ENCODE measurements around the gene FAM117A.
"Not testable (repeated sequence)": the region's sequence is repeated elsewhere in the genome, so short reads cannot be mapped to it uniquely, and the experiment has no call there.

The FAM117A gene

GRCh38 chr17:49739641-49740271, 24.2 kb downstream of the FAM117A start:
- DNase-seq (ENCODE audit: low spot score), result peak; percentile 83

- DNase-seq (ENCODE audit: low spot score), result no peak
Measured at GRCh38 chr17:49738456-49739163, 25.3 kb downstream of the FAM117A start.

- no peak for DNase-seq (ENCODE audit: low spot score)
Measured at GRCh38 chr17:49734515-49735490, 29.1 kb downstream of the FAM117A start.

GRCh38 chr17:49731435-49731831, 32.5 kb downstream of the FAM117A start:
- DNase-seq (ENCODE audit: low spot score), result no peak

- DNase-seq (ENCODE audit: low spot score), result no peak
Measured at GRCh38 chr17:49730785-49731434, 33.0 kb downstream of the FAM117A start.

DNA sequence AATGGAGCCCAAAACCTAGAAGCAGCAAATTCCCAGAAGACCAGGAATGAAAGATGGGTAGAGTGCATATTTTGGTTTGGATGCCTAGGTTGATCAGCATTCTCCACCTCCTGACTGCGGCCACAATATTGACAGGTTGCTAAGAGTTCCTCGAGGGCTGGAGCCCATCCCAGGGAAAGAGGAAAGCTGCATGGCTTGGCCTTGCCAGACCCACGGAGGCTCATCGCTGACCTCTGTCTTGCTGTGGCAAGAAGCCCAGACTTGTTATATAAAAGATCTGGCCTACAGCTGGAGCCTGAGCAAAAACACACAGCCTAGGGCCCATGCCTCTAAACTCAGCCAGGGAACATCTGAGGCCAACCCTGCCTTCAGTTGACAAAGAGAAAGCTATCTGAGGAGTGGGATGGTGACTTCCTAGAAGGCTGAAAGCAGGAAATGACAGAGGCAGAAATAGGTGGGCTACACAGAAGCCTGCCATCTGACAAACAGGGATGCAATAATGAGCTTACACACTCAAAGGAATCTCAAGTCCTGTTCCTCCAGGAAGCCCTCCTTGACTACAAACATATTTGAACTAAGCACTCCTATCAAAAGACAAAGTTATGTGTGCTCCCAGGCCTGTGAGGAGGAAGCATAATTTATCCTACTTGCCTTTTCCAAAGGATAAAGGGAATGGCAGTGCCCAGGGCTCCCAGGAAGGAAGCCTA, 33.7 kb downstream of the FAM117A start:
- DNase-seq (ENCODE audit: low spot score), result no peak

- DNase-seq (ENCODE audit: low spot score), result no peak
Measured at GRCh38 chr17:49729069-49729468, 34.9 kb downstream of the FAM117A start.

DNA sequence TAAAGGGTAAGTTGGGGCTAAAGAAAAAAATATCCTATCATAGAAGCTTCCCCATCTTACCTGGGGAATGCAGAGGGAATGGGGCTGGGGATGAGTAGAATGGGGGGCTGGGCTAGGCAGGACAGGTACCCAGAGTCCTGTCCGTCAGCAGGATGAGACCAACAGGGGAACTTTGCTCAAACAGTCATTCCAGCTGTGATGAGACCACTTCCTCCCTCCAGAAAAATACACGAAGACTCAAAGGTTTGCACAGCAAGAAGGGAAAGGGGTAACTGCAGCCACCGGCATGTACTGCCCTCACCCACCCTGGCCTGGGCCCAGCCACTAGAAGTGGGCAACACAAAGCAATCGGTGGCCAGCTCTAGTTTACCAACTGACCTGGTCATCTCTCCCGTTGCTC, 35.5 kb downstream of the FAM117A start:
- DNase-seq (ENCODE audit: low spot score), result no peak

- DNase-seq (ENCODE audit: low spot score), result no peak
Measured at GRCh38 chr17:49727380-49727779, 36.6 kb downstream of the FAM117A start.

DNA sequence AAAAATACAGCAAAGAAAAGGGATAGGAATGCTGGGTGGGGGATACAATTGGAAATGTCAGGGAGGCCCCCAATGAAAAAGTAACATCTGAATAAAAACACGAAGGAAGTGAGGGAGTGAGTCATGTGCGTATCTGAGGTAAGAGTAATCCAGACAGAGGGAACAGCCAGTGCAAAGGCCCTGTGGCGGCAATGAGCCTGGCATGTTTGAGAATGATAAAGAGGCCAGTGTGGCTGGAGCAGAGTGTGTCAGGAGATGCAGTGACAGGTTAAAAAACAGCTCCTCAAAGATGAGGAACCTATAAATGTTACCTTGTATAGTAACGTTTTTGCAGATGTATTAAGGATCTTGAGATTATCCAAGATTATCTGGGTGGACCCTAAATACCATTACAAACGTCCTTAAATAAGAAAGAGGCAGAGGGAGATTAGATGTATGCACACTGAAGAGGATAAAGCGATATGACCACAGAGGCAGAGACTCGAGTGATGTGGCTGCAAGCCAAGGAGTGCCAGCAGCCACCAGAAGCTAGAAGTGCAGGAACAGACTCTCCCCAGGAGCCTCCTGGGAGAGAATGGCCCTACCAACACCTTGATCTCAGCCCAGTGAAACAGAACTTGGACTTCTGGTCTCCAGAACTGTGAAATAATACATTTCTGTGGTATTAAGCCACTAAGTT, 38.3 kb downstream of the FAM117A start:
- DNase-seq (ENCODE audit: low spot score), result no peak

GRCh38 chr17:49724552-49724951, 39.4 kb downstream of the FAM117A start:
- DNase-seq (ENCODE audit: low spot score), result not testable (repeated sequence)

GRCh38 chr17:49723423-49723822, 40.5 kb downstream of the FAM117A start:
- DNase-seq (ENCODE audit: low spot score), result no peak

DNA sequence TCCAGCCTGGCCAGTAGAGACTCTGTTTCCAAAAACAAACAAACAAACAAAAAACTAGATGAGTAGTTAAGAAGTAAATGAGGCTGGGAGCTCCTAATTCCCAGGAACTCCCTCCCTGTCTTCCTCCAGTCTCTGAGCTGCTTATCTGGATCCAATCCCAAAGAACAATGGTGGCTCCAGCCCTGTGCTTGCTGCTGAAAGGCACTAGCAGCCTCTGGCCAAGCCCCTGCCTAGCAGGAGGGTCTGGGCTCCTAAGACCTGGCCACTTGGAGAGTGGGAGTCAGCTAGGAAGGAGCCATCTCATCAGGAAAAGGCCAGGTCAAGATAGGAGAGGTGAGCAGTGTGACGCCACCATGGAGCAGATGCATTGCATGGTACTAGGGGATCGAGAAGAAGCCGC, 41.9 kb downstream of the FAM117A start:
- no peak for DNase-seq (ENCODE audit: low spot score)

DNA sequence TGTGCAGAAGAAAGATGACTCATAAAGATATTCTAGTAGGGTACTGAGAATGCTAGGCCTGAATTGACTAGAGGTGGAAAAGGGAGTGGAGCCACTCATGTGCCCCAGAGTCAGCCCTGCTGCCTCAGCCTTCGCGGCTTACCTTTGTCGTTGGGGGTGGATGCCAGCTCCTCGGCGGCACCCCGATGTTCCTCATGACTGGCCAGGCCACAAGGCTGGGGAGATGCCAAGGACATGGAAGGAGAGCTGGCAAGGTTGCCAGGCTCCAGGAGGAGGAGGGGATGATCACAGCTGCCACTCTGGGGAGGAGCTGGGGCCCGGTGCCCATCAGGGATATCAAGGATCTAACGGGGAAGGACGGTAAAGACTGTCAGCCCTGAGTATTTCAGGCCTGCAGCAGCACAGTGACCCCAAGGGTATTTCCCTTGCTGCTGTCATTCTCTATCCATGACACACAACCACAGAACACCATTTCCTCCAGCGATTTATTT, 46.5 kb downstream of the FAM117A start:
- peak; percentile 73 for DNase-seq (ENCODE audit: low spot score)

DNA sequence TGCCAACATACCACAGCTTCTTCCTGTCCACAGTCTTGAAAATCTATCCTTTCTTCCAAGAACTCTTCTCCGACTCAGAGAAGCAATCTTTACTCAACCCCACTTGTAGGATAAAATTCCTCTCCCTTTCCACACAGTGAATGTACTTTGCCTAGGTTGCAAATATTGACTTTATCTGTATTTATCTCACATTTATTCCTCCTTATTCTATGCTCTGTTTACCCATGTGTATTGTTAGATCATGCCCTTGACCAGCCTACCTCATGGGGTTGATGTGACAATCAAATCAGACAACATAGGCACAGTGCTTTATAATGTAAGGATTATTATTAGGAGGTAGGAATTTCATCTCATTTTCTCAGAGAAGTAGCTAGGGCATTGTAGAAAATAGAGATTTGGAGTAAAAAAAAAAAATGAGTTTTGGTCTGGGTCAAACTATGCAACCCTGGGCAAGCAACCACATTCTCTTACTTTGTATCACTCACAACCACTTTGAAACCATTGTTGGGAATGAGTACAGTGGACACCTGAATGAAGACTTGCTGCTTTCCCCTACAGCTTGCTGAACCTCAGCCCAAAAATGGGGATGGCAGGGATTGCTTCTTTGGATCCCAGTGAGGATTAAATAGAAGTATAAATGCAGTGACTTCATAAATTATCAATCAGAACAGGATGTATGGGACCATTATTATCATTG, 47.1 kb downstream of the FAM117A start:
- DNase-seq (ENCODE audit: low spot score), result no peak

- DNase-seq (ENCODE audit: low spot score), result peak; percentile 56
Measured at GRCh38 chr17:49715717-49716279, 48.1 kb downstream of the FAM117A start.

DNA sequence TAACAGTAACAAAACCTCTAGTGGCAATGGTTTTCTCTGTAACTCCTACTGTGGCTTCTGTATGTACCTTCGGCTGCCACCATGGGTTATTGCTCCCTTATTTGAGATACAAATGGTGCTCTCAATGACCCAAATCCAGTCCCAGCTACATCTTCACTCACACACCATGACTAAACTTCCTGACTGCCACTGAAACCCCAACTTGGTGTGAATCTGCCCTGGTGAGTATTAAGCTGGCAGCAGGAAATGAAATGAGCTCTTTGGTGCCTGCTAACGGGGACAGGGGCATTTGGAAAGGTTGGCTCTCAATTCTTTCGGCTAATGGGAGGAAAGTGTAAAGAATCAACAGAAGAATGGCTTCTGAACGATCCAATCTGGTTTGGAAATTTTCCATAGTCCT, 48.7 kb downstream of the FAM117A start:
- DNase-seq (ENCODE audit: low spot score), result peak; percentile 79

DNA sequence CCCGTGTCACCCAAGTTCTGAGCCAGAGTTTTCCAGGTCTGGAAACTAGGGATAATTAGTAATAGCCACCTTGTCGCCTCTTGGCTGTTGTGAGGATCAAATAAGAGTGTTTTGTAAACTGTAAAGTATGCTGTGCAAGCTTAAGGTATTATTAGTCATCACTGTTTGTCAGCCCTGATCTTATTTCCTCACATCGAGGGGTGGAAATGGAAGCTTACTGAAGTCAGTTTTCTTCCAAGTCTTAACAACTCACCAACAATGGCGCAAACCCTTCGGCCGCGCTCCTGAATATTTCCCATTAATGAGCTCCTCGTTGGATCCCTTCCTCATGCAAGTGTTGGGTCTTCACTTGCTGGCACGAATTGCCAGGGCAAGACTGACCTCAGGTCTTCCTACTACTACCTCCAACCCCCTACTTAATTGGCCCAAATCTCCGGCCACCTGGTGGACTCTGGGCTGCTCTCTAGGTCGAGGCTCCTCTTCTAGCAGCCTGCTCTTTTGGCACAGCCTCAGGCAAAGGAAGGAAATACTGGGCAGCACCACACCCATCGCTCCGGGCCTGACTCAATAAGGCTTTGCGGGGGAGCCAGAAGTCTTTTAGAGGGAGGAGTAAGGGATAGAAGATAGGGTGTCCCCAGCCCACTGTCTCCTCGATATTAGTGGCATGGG, 55.3 kb downstream of the FAM117A start:
- DNase-seq (ENCODE audit: low spot score), result no peak

Data from activated CD4-positive, alpha-beta T cell treated with anti-CD3 and anti-CD28 coated beads, Interleukin-2, Interleukin-4, amounts not matched to agents 100 ng/mL and 50 ng/mL, durations not matched to agents 16 hours and 8 hours (primary cell).